ENCODE measurements around the gene AANAT. TPM values are rescaled to one million over a fixed set of nuclear protein-coding genes. Genes with fewer than 3 reads are reported as not detected.

AANAT gene
- total and polyA plus RNA-seq, 4 donors, result 0.10 to 0.31 TPM; not detected in 2

DNA sequence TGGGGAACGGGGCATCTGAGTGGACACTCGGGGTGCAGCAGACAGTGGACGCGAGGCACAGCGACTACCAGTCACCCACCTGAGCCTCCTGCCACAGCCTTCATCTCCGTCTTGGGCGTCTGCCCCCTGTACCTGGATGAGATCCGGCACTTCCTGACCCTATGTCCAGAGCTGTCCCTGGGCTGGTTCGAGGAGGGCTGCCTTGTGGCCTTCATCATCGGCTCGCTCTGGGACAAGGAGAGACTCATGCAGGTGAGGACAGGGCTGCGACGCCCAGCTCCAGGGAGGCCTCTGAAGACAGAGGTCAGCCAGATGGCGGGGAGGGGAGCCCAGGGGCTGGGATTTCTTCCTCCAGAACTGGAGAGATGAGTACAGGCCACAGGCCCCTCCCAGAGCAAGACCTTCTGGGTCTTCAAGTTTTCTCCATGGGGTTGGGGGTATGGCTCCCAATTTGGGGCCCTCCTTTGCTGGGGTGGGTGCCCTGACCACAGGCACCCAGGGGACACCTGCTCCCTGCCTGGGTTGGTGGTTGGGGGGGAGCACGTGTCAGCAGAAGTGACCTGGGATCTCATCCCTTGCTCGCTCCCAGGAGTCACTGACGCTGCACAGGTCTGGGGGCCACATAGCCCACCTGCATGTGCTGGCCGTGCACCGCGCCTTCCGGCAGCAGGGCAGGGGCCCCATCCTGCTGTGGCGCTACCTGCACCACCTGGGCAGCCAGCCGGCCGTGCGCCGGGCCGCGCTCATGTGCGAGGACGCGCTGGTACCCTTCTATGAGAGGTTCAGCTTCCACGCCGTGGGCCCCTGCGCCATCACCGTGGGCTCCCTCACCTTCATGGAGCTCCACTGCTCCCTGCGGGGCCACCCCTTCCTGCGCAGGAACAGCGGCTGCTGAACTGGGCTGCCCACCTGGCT lies 1.9 kb downstream of the AANAT start:
- no peak overlapping the region for H3K27ac ChIP-seq (ENCODE audit: low read depth in 1 of 2, low read length in 1 of 2)
- no peaks in the 10 kb centered on the region for H3K27me3 ChIP-seq (ENCODE audit: control insufficient read depth in 3 of 3, insufficient read depth in 3 of 3, low read length in 2 of 3)
- WGBS, 2 donors, result 93 to 96% methylated on average over 38 of the region's 38 CpGs
- no peaks in the 10 kb centered on the region for H3K9me3 ChIP-seq (ENCODE audit: control insufficient read depth in 4 of 4, insufficient read depth in 3 of 4, low read length in 3 of 4)
- ATAC-seq (ENCODE audit: insufficient read depth, low FRiP score) (no peak), DNase-seq (no peak)
- TF ChIP-seq, protein P1, sequence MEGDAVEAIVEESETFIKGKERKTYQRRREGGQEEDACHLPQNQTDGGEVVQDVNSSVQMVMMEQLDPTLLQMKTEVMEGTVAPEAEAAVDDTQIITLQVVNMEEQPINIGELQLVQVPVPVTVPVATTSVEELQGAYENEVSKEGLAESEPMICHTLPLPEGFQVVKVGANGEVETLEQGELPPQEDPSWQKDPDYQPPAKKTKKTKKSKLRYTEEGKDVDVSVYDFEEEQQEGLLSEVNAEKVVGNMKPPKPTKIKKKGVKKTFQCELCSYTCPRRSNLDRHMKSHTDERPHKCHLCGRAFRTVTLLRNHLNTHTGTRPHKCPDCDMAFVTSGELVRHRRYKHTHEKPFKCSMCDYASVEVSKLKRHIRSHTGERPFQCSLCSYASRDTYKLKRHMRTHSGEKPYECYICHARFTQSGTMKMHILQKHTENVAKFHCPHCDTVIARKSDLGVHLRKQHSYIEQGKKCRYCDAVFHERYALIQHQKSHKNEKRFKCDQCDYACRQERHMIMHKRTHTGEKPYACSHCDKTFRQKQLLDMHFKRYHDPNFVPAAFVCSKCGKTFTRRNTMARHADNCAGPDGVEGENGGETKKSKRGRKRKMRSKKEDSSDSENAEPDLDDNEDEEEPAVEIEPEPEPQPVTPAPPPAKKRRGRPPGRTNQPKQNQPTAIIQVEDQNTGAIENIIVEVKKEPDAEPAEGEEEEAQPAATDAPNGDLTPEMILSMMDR (IDR thresholded peaks at IDR 0.05; ENCODE audit: control extremely low read depth, extremely low read depth), result no peak
- no peak overlapping the region for H3K9ac ChIP-seq (ENCODE audit: insufficient read depth in 1 of 2, low read length in 2 of 2)
- H3K36me3 ChIP-seq (ENCODE audit: control insufficient read depth in 4 of 4, insufficient read depth in 4 of 4, low read length in 4 of 4), result peaks cover 0 to 37% (median 0%) of the 10 kb centered on the region in 4 donors
- H3K4me3 ChIP-seq, result no peak overlapping the region
- H3K4me1 ChIP-seq (ENCODE audit: control insufficient read depth in 5 of 5, insufficient read depth in 5 of 5, low read length in 5 of 5), result peaks cover 0 to 3% (median 0%) of the 10 kb centered on the region in 5 donors

DNA sequence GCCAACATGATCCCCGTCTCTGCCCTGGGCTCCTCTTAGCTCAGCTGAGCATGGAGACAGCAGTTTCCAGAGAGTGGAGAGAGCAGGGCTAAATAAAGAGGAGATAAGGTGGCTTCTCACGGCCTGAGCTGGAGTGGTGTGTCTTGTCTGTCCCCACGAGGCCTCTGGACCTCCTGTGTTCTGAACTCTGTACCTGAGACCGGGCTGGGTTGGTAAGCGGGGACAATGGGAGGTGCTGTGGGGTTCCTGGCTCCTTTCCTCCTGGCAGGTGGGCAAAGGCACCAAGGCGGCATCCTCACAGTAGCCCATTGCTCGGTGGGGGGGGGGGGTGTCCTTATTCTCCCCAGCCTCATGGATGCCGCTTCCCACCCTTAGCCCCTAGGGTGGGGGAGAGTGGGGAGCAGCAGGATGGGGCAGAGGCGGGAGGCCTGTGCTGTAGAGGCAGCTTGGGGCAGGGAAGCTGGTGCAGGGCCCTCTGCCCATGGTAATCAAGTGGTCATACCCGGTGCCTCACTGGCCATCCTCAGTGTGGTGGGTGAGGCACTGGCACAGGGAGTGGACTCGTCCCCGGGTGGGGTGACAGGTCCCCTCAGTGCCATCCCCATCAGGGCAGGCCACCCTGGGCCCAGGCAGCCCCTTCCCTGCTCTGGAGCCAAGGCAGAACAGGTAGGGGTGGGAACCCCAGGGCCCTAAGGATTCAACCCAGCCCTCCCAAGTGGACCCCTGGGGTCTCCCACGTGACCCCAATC lies 2.8 kb downstream of the AANAT start:
- Histone ChIP-seq H3K4me3 (no peak overlapping the region), H3K4me1 (ENCODE audit: control insufficient read depth in 5 of 5, insufficient read depth in 5 of 5, low read length in 5 of 5) (peaks cover 0 to 3% (median 0%) of the 10 kb centered on the region in 5 donors), H3K9me3 (ENCODE audit: control insufficient read depth in 4 of 4, insufficient read depth in 3 of 4, low read length in 3 of 4) (no peaks in the 10 kb centered on the region), H3K27me3 (ENCODE audit: control insufficient read depth in 3 of 3, insufficient read depth in 3 of 3, low read length in 2 of 3) (no peaks in the 10 kb centered on the region), H3K9ac (ENCODE audit: insufficient read depth in 1 of 2, low read length in 2 of 2) (no peak overlapping the region), H3K27ac (ENCODE audit: low read depth in 1 of 2, low read length in 1 of 2) (no peak overlapping the region), H3K36me3 (ENCODE audit: control insufficient read depth in 4 of 4, insufficient read depth in 4 of 4, low read length in 4 of 4) (peaks cover 0 to 43% (median 0%) of the 10 kb centered on the region in 4 donors)
- ATAC-seq (ENCODE audit: insufficient read depth, low FRiP score), result no peak
- DNase-seq, result no peak
- TF ChIP-seq, protein P1 (IDR thresholded peaks at IDR 0.05; ENCODE audit: control extremely low read depth, extremely low read depth), result no peak
- 89 to 92% methylated on average over 13 of the region's 13 CpGs for WGBS, 2 donors

DNA sequence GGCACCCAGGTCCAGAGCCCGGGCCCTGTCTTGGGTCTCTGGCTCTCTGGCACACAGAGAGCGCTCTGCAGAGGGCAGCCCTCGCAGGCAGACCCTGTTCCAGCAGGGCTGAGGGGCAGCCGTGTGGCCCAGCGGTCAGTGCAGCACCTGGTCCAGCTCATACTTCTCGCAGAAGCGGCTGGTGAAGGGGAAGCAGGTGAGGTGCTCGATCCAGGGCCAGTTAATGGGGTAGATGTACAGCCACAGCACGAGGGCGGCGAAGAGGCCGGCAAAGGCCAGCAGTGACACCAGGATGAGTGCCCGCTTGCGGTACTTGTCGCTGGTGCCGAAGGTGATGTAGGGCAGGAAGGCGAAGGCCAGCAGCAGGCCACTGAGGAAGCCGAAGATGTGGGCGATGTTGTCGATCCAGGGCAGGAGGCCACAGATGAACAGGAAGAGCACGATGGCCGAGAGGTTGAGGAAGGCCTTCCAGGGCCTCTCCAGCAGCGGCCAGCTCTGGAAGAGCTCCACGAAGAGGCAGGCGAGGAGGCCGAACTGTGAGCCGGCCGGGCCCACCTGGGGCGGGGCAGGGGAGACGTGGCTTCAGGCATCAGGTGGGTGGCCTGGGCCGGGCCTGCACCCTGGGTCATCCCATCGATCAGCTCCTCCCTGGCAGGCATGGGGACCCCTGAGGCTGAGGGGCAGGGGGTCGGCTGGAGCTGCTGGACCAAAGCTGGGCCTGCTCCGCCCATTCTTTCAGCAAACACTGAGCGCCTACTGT lies 4.3 kb downstream of the AANAT start:
- ATAC-seq (ENCODE audit: insufficient read depth, low FRiP score) (no peak), DNase-seq (no peak)
- Histone ChIP-seq H3K27me3 (ENCODE audit: control insufficient read depth in 3 of 3, insufficient read depth in 3 of 3, low read length in 2 of 3) (no peaks in the 10 kb centered on the region), H3K4me3 (no peak overlapping the region), H3K4me1 (ENCODE audit: control insufficient read depth in 5 of 5, insufficient read depth in 5 of 5, low read length in 5 of 5) (no peaks in the 10 kb centered on the region), H3K9me3 (ENCODE audit: control insufficient read depth in 4 of 4, insufficient read depth in 3 of 4, low read length in 3 of 4) (no peaks in the 10 kb centered on the region), H3K36me3 (ENCODE audit: control insufficient read depth in 4 of 4, insufficient read depth in 4 of 4, low read length in 4 of 4) (peaks cover 0 to 43% (median 0%) of the 10 kb centered on the region in 4 donors), H3K27ac (ENCODE audit: low read depth in 1 of 2, low read length in 1 of 2) (no peak overlapping the region), H3K9ac (ENCODE audit: insufficient read depth in 1 of 2, low read length in 2 of 2) (no peak overlapping the region)
- WGBS, 2 donors, result 93 to 95% methylated on average over 31 to 35 of the region's 35 CpGs
- TF ChIP-seq, protein P1 (IDR thresholded peaks at IDR 0.05; ENCODE audit: control extremely low read depth, extremely low read depth), result no peak

All from lung (tissue), 12 donors.